LNCAP (cell line): ENCODE results near the gene EPB41L1.

ENCODE experiments used
- CTCF ChIP-seq: fragments of 450-650 bp; IDR thresholded peaks from 2 replicates; pipeline ENCODE4 v1.5.1; 2017; ENCODE audit warnings: mild to moderate bottlenecking

EPB41L1 gene

GRCh38 chr20:36277546-36277945, 123.0 kb downstream of the EPB41L1 start:
- TF ChIP-seq CTCF: no peak

DNA sequence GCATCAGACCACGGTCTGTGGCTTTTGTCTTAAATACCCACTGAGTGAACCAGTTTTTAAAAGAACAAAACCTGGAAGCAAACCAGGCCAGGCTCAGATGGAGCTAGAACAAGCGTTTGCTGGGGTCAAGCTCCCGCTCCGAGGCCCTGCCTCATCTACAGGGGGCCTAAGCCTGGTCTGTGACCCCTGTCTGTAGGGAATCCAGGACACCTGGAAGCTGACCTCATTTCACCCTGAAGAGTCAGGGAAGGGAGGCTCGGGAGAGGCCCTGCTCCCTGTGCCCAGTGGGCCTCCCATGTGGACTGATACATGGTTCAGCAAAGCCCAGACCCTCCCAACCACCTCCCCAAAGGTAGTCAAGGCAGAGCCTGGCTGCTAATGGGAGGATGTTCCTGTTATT, 124.8 kb downstream of the EPB41L1 start:
- TF ChIP-seq CTCF: no peak

- no peak for TF ChIP-seq CTCF
Measured at GRCh38 chr20:36279776-36280175, 125.2 kb downstream of the EPB41L1 start.

DNA sequence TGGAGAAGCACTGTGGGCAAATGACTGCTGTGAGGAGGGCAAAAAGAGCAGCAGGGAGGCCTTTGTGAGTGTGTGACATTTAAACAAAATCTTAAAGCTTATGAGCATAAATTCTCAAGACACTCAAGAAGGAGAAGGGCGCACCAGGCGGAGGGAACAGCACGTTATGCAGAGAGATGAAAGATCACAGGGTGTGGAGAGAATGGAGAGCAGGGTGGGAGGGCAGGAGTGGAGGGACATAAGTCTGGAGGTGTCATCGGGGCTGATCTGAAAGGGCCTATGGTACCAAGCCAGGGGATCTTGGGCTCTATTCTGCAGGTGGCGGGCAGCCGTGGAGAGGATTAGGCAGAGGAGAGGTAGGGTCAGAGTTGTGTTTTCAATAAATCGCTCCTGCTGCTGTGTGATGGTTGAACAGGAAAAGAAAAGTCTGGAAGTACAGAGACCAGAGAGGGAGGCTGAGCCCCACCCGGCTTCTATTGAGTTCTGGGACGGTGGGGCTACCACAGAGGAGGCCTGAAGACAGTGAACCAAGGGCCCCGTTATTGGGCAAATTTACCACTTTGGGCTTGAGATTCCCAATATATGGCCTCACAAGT, 127.3 kb downstream of the EPB41L1 start:
- TF ChIP-seq CTCF: no peak
